Activated T-cell treated with anti-CD3 and anti-CD28 coated beads, Interleukin-2, amount 50 U/mL, for 24 hours (primary cell): Measurements from ENCODE around the gene PRRT2.
"Not testable (repeated sequence)": the region's sequence is repeated elsewhere in the genome, so short reads cannot be mapped to it uniquely, and the experiment has no call there.

ENCODE experiments used
- DNase-seq: peaks from one replicate; pipeline ENCODE4 v3.0.0-alpha.2; 2020
- H3K27ac Mint-ChIP-seq: 2 replicates; pipeline ENCODE4 v1.8.0; 2020; ENCODE audit warnings: mild to moderate bottlenecking, mixed read lengths
- H3K27me3 Mint-ChIP-seq: 2 replicates; pipeline ENCODE4 v1.8.0; 2020; ENCODE audit warnings: mixed read lengths
- H3K36me3 Mint-ChIP-seq: 2 replicates; pipeline ENCODE4 v1.8.0; 2020; ENCODE audit warnings: low read depth, mixed read lengths
- H3K4me1 Mint-ChIP-seq: 2 replicates; pipeline ENCODE4 v1.8.0; 2020; ENCODE audit warnings: low read depth, mixed read lengths
- H3K4me3 Mint-ChIP-seq: 2 replicates; pipeline ENCODE4 v1.8.0; 2020; ENCODE audit warnings: mild to moderate bottlenecking, moderate library complexity, mixed read lengths
- H3K9me3 Mint-ChIP-seq: 2 replicates; pipeline ENCODE4 v1.8.0; 2020; ENCODE audit warnings: mixed read lengths

The PRRT2 gene

GRCh38 chr16:29784157-29784556 lies 27.8 kb upstream of the PRRT2 start:
- Mint-ChIP-seq H3K27ac (peak overlapping the region; percentile 4), H3K27me3 (no peaks in the 10 kb centered on the region), H3K4me3 (no peak overlapping the region), H3K36me3 (no peaks in the 10 kb centered on the region), H3K9me3 (no peaks in the 10 kb centered on the region), H3K4me1 (peaks cover 30% of the 10 kb centered on the region)
- no peak for DNase-seq

GRCh38 chr16:29784901-29785500 lies 27.0 kb upstream of the PRRT2 start:
- H3K36me3 Mint-ChIP-seq = peaks cover under 1% of the 10 kb centered on the region
- H3K9me3 Mint-ChIP-seq = no peaks in the 10 kb centered on the region
- no peaks in the 10 kb centered on the region for H3K27me3 Mint-ChIP-seq
- H3K27ac Mint-ChIP-seq = peak overlapping the region; percentile 33
- peak overlapping the region; percentile 53 for H3K4me3 Mint-ChIP-seq
- H3K4me1 Mint-ChIP-seq = peaks cover 34% of the 10 kb centered on the region
- DNase-seq = peak; percentile 85

GRCh38 chr16:29787155-29787554 lies 24.8 kb upstream of the PRRT2 start:
- not testable (repeated sequence) for H3K27ac Mint-ChIP-seq, DNase-seq, H3K27me3 Mint-ChIP-seq, H3K9me3 Mint-ChIP-seq, H3K4me3 Mint-ChIP-seq
- H3K4me1 Mint-ChIP-seq = peaks cover 40% of the 10 kb centered on the region
- H3K36me3 Mint-ChIP-seq = peaks cover 20% of the 10 kb centered on the region

GRCh38 chr16:29789775-29790182 lies 22.2 kb upstream of the PRRT2 start:
- H3K27me3 Mint-ChIP-seq = no peaks in the 10 kb centered on the region
- DNase-seq = no peak
- peak overlapping the region; percentile 100 for H3K4me3 Mint-ChIP-seq
- peaks cover 43% of the 10 kb centered on the region for H3K36me3 Mint-ChIP-seq
- no peaks in the 10 kb centered on the region for H3K9me3 Mint-ChIP-seq
- H3K4me1 Mint-ChIP-seq = peaks cover 44% of the 10 kb centered on the region
- H3K27ac Mint-ChIP-seq = peak overlapping the region; percentile 99

- Mint-ChIP-seq H3K27me3 (no peaks in the 10 kb centered on the region), H3K36me3 (peaks cover 49% of the 10 kb centered on the region), H3K27ac (peak within 1 kb of the TSS; percentile 99), H3K4me3 (peak within 1 kb of the TSS; percentile 100), H3K9me3 (no peaks in the 10 kb centered on the region), H3K4me1 (peaks cover 42% of the 10 kb centered on the region)
- DNase-seq = peak; percentile 100
These were observed 21.6 kb upstream of the PRRT2 start, which contains the start of gene KIF22 for GRCh38 chr16:29790183-29790948. KIF22 (plus strand) TSS chr16:29790751; CDS start chr16:29790760, 9 bp downstream.

GRCh38 chr16:29790949-29791844 lies 20.8 kb upstream of the PRRT2 start:
- H3K9me3 Mint-ChIP-seq = no peaks in the 10 kb centered on the region
- peaks cover 57% of the 10 kb centered on the region for H3K36me3 Mint-ChIP-seq
- H3K4me3 Mint-ChIP-seq = peak overlapping the region; percentile 100
- H3K27ac Mint-ChIP-seq = peak overlapping the region; percentile 99
- no peaks in the 10 kb centered on the region for H3K27me3 Mint-ChIP-seq
- peaks cover 38% of the 10 kb centered on the region for H3K4me1 Mint-ChIP-seq
- no peak for DNase-seq

- Mint-ChIP-seq H3K9me3 (no peaks in the 10 kb centered on the region), H3K4me3 (peak overlapping the region; percentile 100), H3K27me3 (no peaks in the 10 kb centered on the region), H3K27ac (peak overlapping the region; percentile 99), H3K36me3 (peaks cover 67% of the 10 kb centered on the region), H3K4me1 (peaks cover 38% of the 10 kb centered on the region)
- no peak for DNase-seq
These were observed 19.9 kb upstream of the PRRT2 start for GRCh38 chr16:29791845-29792807.

GRCh38 chr16:29793153-29793552 lies 18.8 kb upstream of the PRRT2 start:
- not testable (repeated sequence) for H3K27me3 Mint-ChIP-seq, H3K9me3 Mint-ChIP-seq, DNase-seq
- Mint-ChIP-seq H3K27ac (peak overlapping the region; percentile 38), H3K36me3 (peaks cover 77% of the 10 kb centered on the region), H3K4me1 (peaks cover 38% of the 10 kb centered on the region), H3K4me3 (peak overlapping the region; percentile 100)

- Mint-ChIP-seq H3K9me3 (no peaks in the 10 kb centered on the region), H3K4me1 (peaks cover 35% of the 10 kb centered on the region), H3K36me3 (peaks cover 88% of the 10 kb centered on the region), H3K4me3 (no peak overlapping the region), H3K27ac (no peak overlapping the region), H3K27me3 (no peaks in the 10 kb centered on the region)
- no peak for DNase-seq
These were observed 17.7 kb upstream of the PRRT2 start for GRCh38 chr16:29794231-29794710.

GRCh38 chr16:29802416-29802935 lies 9.5 kb upstream of the PRRT2 start:
- Mint-ChIP-seq H3K9me3 (no peaks in the 10 kb centered on the region), H3K27ac (peak overlapping the region; percentile 74), H3K4me3 (no peak overlapping the region), H3K4me1 (peaks cover 19% of the 10 kb centered on the region), H3K36me3 (peaks cover 76% of the 10 kb centered on the region), H3K27me3 (no peaks in the 10 kb centered on the region)
- DNase-seq = no peak

- H3K4me1 Mint-ChIP-seq = peaks cover 29% of the 10 kb centered on the region
- peak overlapping the region; percentile 99 for H3K27ac Mint-ChIP-seq
- peak overlapping the region; percentile 91 for H3K4me3 Mint-ChIP-seq
- DNase-seq = no peak
- H3K27me3 Mint-ChIP-seq = no peaks in the 10 kb centered on the region
- H3K36me3 Mint-ChIP-seq = peaks cover 76% of the 10 kb centered on the region
- no peaks in the 10 kb centered on the region for H3K9me3 Mint-ChIP-seq
These were observed 8.0 kb upstream of the PRRT2 start for GRCh38 chr16:29804020-29804419.

- DNase-seq = peak; percentile 59
- H3K4me1 Mint-ChIP-seq = peaks cover 31% of the 10 kb centered on the region
- H3K4me3 Mint-ChIP-seq = peak overlapping the region; percentile 91
These were observed 7.3 kb upstream of the PRRT2 start for GRCh38 chr16:29804455-29805231.

More at GRCh38 chr16:29804455-29805231, 7.3 kb upstream of the PRRT2 start:
- H3K9me3 Mint-ChIP-seq = no peaks in the 10 kb centered on the region
- peaks cover 75% of the 10 kb centered on the region for H3K36me3 Mint-ChIP-seq
- peak overlapping the region; percentile 99 for H3K27ac Mint-ChIP-seq
- H3K27me3 Mint-ChIP-seq = no peaks in the 10 kb centered on the region
